GM12874 (cell line): Measurements from ENCODE around the gene ORM2.
A peak's percentile ranks its signal among the peaks of the same experiment; 100 is the strongest.

ENCODE experiments used
- CTCF ChIP-seq: IDR thresholded peaks from 2 replicates; pipeline ENCODE4 v1.5.1; 2011; ENCODE audit warnings: low read depth, mild to moderate bottlenecking, control low read depth, low read length, moderate library complexity; ENCODE audit not compliant: insufficient read depth

Gene ORM2

DNA sequence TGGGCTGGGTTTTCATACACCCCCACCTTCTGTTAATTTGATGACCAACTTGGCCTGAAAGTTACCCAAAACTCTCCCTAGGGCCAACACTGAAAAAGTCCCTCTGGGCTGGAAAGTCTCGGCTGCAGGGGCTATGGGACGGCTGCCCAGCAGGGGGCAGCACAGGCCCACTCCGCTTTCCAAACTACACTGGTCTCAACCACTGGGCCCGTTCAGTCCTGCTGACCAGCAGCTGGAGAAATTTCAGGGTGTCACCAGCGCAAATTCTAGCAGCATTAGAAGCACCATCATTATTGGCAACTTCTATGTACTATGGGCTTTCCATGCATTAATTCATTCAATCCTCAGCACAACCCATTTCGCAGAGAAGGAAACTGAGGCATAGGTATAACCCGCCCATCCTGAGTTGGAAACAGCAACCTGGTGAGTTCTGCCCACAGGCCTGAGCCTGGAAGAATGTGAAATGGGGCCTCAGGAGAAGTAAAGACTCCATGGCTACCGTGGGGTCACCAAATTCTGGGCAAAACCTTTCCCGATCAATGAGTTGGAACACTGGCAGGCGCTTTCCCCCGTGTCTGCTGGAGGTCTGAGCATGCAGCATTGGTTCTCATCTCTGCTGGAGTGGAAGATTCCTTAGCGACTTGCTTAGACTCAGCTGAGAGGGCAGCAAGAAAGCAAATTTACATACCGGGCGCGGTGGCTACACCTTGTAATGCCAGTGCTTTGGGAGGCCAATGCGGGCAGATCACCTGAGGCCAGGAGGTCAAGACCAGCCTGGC is 9.7 kb downstream of the ORM2 start:
- peak; percentile 93 for TF ChIP-seq CTCF

GRCh38 chr9:114341152-114341830 is 11.6 kb downstream of the ORM2 start:
- TF ChIP-seq CTCF: no peak

- TF ChIP-seq CTCF: no peak
Measured at GRCh38 chr9:114341991-114342390, 12.3 kb downstream of the ORM2 start.

DNA sequence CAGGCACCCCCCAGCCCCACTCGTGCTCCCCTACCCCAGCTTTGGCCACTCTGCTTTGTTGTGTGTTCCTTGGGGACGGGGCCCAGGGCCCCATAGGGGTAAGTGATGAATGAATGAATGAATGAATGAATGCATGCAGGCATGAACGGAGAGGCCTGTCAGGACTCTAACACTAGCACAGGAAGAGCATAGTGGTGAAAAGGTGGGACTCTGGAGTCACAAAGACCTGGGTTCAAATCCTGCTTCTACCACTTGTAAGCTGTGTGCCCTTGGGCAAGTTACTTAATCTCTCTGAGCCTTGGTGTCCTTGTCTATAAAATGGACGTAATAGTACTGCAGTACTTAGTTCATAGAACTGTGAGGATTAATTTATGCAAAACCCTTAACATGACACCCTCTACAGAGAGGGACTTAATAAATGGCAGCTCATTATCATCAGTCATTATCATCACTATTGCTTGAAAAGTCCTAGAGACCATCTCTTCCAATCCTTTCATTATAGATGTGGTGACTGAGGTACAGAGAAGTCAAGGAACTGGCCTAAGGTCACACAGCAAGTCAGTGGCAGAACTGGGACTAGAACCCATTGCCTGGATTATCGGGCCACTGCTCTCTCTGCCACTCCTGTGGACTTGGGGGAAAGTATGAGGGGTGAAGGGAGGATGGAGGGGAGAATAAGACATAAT is 13.2 kb downstream of the ORM2 start:
- TF ChIP-seq CTCF: no peak

GRCh38 chr9:114343471-114344187 is 14.0 kb downstream of the ORM2 start:
- TF ChIP-seq CTCF: no peak

DNA sequence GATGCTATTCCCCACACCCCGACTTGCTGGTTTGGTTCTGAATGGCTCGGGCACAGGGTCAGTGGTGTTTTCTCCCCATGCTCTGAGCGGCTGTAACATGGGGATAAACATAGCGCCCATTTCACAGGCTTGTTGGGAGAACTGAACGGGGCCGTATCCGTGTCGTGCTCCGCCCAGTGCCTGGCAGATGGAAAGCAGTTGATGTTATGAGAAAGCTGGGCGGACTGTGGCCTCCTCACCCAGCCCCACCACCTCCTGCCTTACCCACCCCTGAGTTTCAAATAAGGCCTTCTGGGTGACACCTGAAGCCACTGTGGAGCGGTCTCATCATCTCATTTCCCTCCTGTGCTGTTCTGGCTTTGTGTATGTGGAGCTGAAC is 14.5 kb downstream of the ORM2 start:
- TF ChIP-seq CTCF: no peak

DNA sequence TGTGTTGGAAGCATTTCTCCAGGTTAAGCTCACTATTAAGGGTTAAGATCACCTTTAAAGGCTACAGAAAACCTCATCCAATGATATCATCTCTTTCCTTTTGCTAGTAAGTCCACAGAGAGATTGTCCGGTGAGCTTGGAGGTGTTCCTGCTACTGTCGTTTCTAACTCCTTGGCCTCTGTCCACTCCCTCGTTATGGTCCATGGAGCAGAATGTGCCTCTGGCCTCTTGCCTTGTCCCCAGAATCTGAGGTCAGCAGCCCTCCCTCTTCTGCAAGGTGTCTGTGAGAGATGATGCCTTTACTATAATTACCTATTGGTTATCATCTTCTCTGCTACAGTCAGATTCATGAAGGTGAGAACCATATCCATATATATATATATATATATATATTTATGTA is 15.0 kb downstream of the ORM2 start:
- no peak for TF ChIP-seq CTCF
